T-cell (primary cell): ENCODE data around the gene TMEM38B. TPM values are rescaled to one million over a fixed set of nuclear protein-coding genes. Genes with fewer than 3 reads are reported as not detected.
"Not testable (repeated sequence)": the region's sequence is repeated elsewhere in the genome, so short reads cannot be mapped to it uniquely, and the experiment has no call there.

Experiments
- ATAC-seq, 4 experiments: fragments of 200-7000 bp in 3 of 4; fragments of 150-1000 bp in 1 of 4; cut with Tn5 transposase; replicated peaks in 1 of 4; 1 replicate in 3 of 4; 2 replicates in 1 of 4; pipeline ENCODE4 v1.10.0; 2021; ENCODE audit warnings: moderate library complexity in 3 of 4, mild to moderate bottlenecking in 2 of 4, moderate number of reproducible peaks in 1 of 4
- CTCF ChIA-PET, 2 donors: fragments of 300-600 bp; sonication (Branson Sonifier 250); formaldehyde crosslinking; loops; one replicate each; lab custom pipeline; 2022; ENCODE audit warnings: antibody characterized with exemption in 2 of 2; lab: Charles Lee
- POLR2A ChIA-PET, 2 donors: fragments of 300-600 bp; sonication (Branson Sonifier 250); formaldehyde crosslinking; loops; one replicate each; lab custom pipeline; 2022; ENCODE audit warnings: antibody characterized with exemption in 2 of 2; lab: Charles Lee
- DNase-seq, 35 experiments: peaks; one replicate each; pipeline versions ENCODE4 v3.0.0 to v3.0.0-alpha.2; 2013 to 2023
- H3K27ac ChIP-seq: one replicate; pipeline ENCODE4 v1.5.1; 2013; ENCODE audit warnings: low read length
- H3K27me3 ChIP-seq, 2 experiments: replicated peaks in 1 of 2; 1 replicate in 1 of 2; 2 replicates in 1 of 2; pipeline versions ENCODE4 v1.6.1 to v1.7.0; 2013; ENCODE audit warnings: low read length in 1 of 2, mixed read lengths in 1 of 2; ENCODE audit not compliant: control insufficient read depth in 2 of 2, insufficient read depth in 2 of 2; ENCODE audit errors: extremely low read depth in 1 of 2
- H3K36me3 ChIP-seq, 2 donors: 1 replicate in 1 of 2; 2 replicates in 1 of 2; pipeline versions ENCODE4 v1.6.1 to v1.7.0; 2013; ENCODE audit warnings: low read length in 1 of 2; ENCODE audit not compliant: control insufficient read depth in 2 of 2, insufficient read depth in 1 of 2; ENCODE audit errors: extremely low read depth in 1 of 2
- H3K4me1 ChIP-seq, 2 experiments: 1 replicate in 1 of 2; 2 replicates in 1 of 2; pipeline versions ENCODE4 v1.6.1 to v1.7.0; 2013; ENCODE audit warnings: low read length in 2 of 2, mixed read lengths in 1 of 2; ENCODE audit not compliant: insufficient read depth in 2 of 2, control insufficient read depth in 1 of 2; ENCODE audit errors: extremely low read depth in 1 of 2
- H3K4me3 ChIP-seq, 2 donors: 1 replicate in 1 of 2; 2 replicates in 1 of 2; pipeline versions ENCODE4 v1.5.1 to v1.7.0; 2013; ENCODE audit warnings: mild to moderate bottlenecking in 2 of 2, low read length in 1 of 2, moderate library complexity in 1 of 2; ENCODE audit not compliant: control insufficient read depth in 1 of 2; ENCODE audit errors: extremely low read depth in 1 of 2
- H3K9me3 ChIP-seq: 2 replicates; pipeline ENCODE4 v1.7.0; 2013
- H3K27ac Mint-ChIP-seq, 2 donors: one replicate each; pipeline ENCODE4 v1.8.0; 2020 to 2021; ENCODE audit warnings: mild to moderate bottlenecking in 2 of 2, mixed read lengths in 2 of 2
- H3K27me3 Mint-ChIP-seq, 2 donors: one replicate each; pipeline ENCODE4 v1.8.0; 2021 to 2022; ENCODE audit warnings: mixed read lengths in 2 of 2
- H3K36me3 Mint-ChIP-seq: one replicate; pipeline ENCODE4 v1.8.0; 2021; ENCODE audit warnings: mixed read lengths
- H3K4me1 Mint-ChIP-seq, 3 donors: one replicate each; pipeline ENCODE4 v1.8.0; 2020 to 2022; ENCODE audit warnings: mixed read lengths in 3 of 3, mild to moderate bottlenecking in 1 of 3
- H3K4me3 Mint-ChIP-seq, 3 donors: one replicate each; pipeline ENCODE4 v1.8.0; 2020 to 2022; ENCODE audit warnings: mild to moderate bottlenecking in 3 of 3, mixed read lengths in 3 of 3, moderate library complexity in 3 of 3
- H3K9me3 Mint-ChIP-seq, 3 donors: one replicate each; pipeline ENCODE4 v1.8.0; 2020 to 2022; ENCODE audit warnings: mixed read lengths in 3 of 3
- WGBS: methylation state at CpG from one replicate; pipeline ENCODE4 v1.1.5; 2013; ENCODE audit warnings: missing lambda C conversion rate; ENCODE audit not compliant: insufficient coverage; 5-methylcytosine and 5-hydroxymethylcytosine counted together
- total RNA-seq, 35 experiments: library from RNA in 6 of 35; stranded (reverse) in 6 of 35; fragments of 120-200 nt in 1 of 35; gene quantifications; one replicate each; pipeline versions ENCODE4 v1.2.1 to v1.2.4 and lab custom pipeline; 2013 to 2026

The TMEM38B gene
- total RNA-seq, 5 donors from 2014 or later (not counting 1 experiment from before 2014, with no cell fraction given): 11.5 to 14.9 (median 13.8) TPM

DNA sequence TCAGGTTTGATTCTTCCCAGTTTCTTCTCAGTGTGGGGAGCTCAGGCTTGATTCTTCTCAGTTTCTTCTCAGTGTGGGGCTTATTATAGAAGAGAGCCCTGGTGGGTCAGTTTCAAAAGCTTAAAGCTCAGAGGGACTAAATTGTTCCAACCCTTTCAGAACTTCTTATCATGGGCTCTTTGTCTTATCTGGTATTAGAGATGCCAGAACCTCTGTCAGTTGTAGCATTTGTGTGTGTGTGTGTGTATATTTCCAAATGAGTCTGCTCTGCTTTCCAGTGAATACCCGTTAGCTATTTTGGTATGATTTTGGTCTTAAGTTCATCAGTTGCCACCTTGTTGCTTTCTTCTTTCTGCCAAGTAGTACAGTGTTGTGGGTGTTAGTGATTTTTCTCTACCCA is 21.8 kb downstream of the TMEM38B start:
- H3K36me3 Mint-ChIP-seq: no peaks in the 10 kb centered on the region
- no peaks in the 10 kb centered on the region for H3K27me3 Mint-ChIP-seq
- ChIA-PET POLR2A (no interaction called here), CTCF (interaction anchor here in 1 of 2 donors (0.6 kb wide), 1 partner anchor 24 kb away, joined by 3 read pairs; no protein-coding TSS in a partner anchor)
- Histone ChIP-seq H3K27me3 (no peaks in the 10 kb centered on the region), H3K4me1 (no peaks in the 10 kb centered on the region), H3K27ac (no peak overlapping the region), H3K36me3 (peaks cover 0 to 3% of the 10 kb centered on the region in 2 donors), H3K9me3 (no peaks in the 10 kb centered on the region), H3K4me3 (no peak overlapping the region)
- ATAC-seq: no peak
- WGBS: 100% methylated on average over 1 of the region's 1 CpG
- H3K4me1 Mint-ChIP-seq: no peaks in the 10 kb centered on the region
- no peak overlapping the region for H3K27ac Mint-ChIP-seq
- no peaks in the 10 kb centered on the region for H3K9me3 Mint-ChIP-seq
- DNase-seq: no peak
- H3K4me3 Mint-ChIP-seq: no peak overlapping the region

DNA sequence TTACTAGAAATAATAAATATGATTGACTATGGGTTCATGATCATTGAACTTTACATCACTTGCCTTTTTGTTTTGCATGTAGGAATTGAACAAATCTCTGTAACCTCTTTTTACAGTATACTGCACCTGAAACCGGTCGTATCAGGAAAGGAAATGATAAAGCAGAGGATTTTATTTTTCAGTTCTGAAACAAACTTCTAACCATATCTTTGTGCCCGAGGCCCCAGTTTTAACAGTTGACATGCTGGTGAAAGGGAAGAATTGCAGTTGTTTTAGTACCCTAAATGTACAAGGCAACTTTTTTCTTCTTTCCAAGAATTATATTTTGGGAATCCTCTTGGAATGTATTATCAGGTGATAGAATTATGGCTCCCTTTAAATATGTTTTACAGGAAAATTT is 27.8 kb downstream of the TMEM38B start:
- Mint-ChIP-seq H3K27me3 (no peaks in the 10 kb centered on the region), H3K9me3 (no peaks in the 10 kb centered on the region), H3K4me3 (no peak overlapping the region), H3K36me3 (peaks cover 12% of the 10 kb centered on the region), H3K27ac (no peak overlapping the region), H3K4me1 (no peaks in the 10 kb centered on the region)
- no CpG with 5 or more reads among the region's 3 CpGs for WGBS
- Histone ChIP-seq H3K27me3 (no peaks in the 10 kb centered on the region), H3K9me3 (no peaks in the 10 kb centered on the region), H3K27ac (no peak overlapping the region), H3K4me3 (no peak overlapping the region), H3K4me1 (no peaks in the 10 kb centered on the region), H3K36me3 (peaks cover 0 to 7% of the 10 kb centered on the region in 2 donors)
- ATAC-seq: no peak
- CTCF ChIA-PET: no interaction called here
- POLR2A ChIA-PET: no interaction called here
- no peak for DNase-seq

DNA sequence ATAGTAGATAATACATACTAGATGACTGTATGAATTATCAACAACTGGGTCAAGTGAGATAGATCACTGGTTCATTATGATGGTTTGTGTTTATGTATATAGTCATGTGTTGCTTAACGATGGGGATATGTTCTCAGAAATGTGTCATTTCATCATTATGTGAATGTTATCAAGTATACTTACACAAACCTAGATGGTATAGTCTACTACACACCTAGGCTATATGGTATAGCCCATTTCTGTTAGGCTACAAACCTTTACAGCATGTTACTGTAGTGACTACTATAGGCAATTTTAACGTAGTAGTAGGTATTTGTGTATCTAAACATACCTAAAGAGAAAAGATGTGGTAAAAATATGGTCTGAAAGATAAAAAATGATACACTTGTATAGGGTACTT is 31.0 kb downstream of the TMEM38B start:
- peaks cover 0 to 7% of the 10 kb centered on the region in 2 donors for H3K36me3 ChIP-seq
- Mint-ChIP-seq H3K36me3 (peaks cover 39% of the 10 kb centered on the region), H3K4me1 (no peaks in the 10 kb centered on the region), H3K27ac (no peak overlapping the region), H3K4me3 (no peak overlapping the region), H3K27me3 (no peaks in the 10 kb centered on the region), H3K9me3 (peaks cover 0 to 4% (median 0%) of the 10 kb centered on the region in 3 donors)
- H3K27me3 ChIP-seq: no peaks in the 10 kb centered on the region
- no peaks in the 10 kb centered on the region for H3K9me3 ChIP-seq
- CTCF ChIA-PET: no interaction called here
- no peak for ATAC-seq
- no CpG with 5 or more reads among the region's 2 CpGs for WGBS
- no peaks in the 10 kb centered on the region for H3K4me1 ChIP-seq
- H3K4me3 ChIP-seq: no peak overlapping the region
- H3K27ac ChIP-seq: no peak overlapping the region
- no peak for DNase-seq
- POLR2A ChIA-PET: interaction anchor here in 1 of 2 donors (0.8 kb wide), 1 partner anchor 978 kb away, joined by 4 read pairs; the partner anchor contains the start of gene NIPSNAP3A

DNA sequence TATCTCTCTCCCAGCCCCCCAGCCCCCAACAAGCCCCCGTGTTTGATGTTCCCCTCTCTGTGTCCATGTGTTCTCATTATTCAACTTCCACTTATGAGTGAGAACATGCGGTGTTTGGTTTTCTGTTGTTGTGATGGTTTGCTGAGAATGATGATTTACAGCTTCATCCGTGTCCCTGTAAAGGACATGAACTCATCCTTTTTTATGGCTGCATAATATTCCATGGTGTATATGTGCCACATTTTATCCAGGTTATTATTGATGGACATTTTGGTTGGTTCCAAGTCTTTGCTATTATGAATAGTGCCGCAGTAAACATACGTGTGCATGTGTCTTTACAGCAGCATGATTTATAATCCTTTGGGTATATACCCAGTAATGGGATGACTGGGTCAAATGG is 33.9 kb downstream of the TMEM38B start:
- DNase-seq, H3K36me3 ChIP-seq, H3K27ac Mint-ChIP-seq, H3K4me1 Mint-ChIP-seq, H3K4me1 ChIP-seq, H3K4me3 ChIP-seq, POLR2A ChIA-PET, H3K27me3 ChIP-seq, CTCF ChIA-PET, H3K4me3 Mint-ChIP-seq, H3K9me3 ChIP-seq, H3K27ac ChIP-seq, ATAC-seq, H3K27me3 Mint-ChIP-seq: not testable (repeated sequence)
- 83% methylated on average over 1 of the region's 5 CpGs for WGBS
- Mint-ChIP-seq H3K36me3 (peaks cover 63% of the 10 kb centered on the region), H3K9me3 (peaks cover 6 to 13% (median 12%) of the 10 kb centered on the region in 3 donors)

DNA sequence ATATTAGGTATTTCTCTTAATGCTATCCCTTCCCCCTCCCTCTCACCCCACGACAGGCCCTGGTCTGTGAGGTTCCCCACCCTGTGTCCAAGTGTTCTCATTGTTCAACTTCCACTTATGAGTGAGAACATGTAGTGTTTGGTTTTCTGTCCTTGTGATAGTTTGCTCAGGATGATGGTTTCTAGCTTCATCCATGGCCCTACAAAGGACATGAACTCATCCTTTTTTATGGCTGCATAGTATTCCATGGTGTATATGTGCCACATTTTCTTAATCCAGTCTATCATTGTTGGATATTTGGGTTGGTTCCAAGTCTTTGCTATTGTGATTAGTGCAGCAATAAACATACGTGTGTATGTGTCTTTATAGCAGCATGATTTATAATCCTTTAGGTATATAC is 37.1 kb downstream of the TMEM38B start:
- CTCF ChIA-PET, POLR2A ChIA-PET, H3K4me1 Mint-ChIP-seq, H3K4me3 ChIP-seq, H3K27ac ChIP-seq, H3K27me3 ChIP-seq, H3K4me3 Mint-ChIP-seq, H3K9me3 ChIP-seq, ATAC-seq, H3K36me3 ChIP-seq, H3K4me1 ChIP-seq, DNase-seq, H3K27ac Mint-ChIP-seq, H3K27me3 Mint-ChIP-seq: not testable (repeated sequence)
- peaks cover 26 to 44% (median 32%) of the 10 kb centered on the region in 3 donors for H3K9me3 Mint-ChIP-seq
- H3K36me3 Mint-ChIP-seq: peaks cover 84% of the 10 kb centered on the region
- no CpG with 5 or more reads among the region's 2 CpGs for WGBS

DNA sequence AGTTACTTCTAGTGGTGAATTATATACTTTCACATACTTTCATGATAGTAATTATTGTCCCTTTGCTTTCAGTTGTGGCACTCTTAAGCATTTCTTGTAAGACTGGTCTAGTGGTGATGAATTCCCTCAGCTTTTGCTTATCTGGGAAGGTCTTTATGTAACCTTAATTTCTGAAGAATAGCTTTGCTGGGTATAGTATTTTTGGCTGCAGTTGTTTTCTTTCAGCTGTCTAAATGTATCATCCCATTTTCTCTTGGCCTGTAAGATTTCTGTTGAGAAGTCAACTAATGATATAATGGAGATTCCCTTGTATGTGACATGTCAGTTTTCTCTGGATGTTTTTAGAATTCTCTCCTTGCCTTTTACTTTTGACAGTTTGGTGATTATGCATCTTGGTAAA is 41.0 kb downstream of the TMEM38B start:
- no peak overlapping the region for H3K4me3 Mint-ChIP-seq
- ATAC-seq: no peak
- Histone ChIP-seq H3K9me3 (no peaks in the 10 kb centered on the region), H3K36me3 (peaks cover 0 to 2% of the 10 kb centered on the region in 2 donors), H3K27me3 (no peaks in the 10 kb centered on the region), H3K4me3 (no peak overlapping the region), H3K4me1 (no peaks in the 10 kb centered on the region), H3K27ac (no peak overlapping the region)
- H3K9me3 Mint-ChIP-seq: peaks cover 28 to 43% (median 33%) of the 10 kb centered on the region in 3 donors
- H3K27ac Mint-ChIP-seq: no peak overlapping the region
- ChIA-PET POLR2A (no interaction called here), CTCF (interaction anchor here (0.6 to 1.5 kb wide), 3 partner anchors 18 to 144 kb away, joined by 3 read pairs; no protein-coding TSS in a partner anchor)
- no peaks in the 10 kb centered on the region for H3K4me1 Mint-ChIP-seq
- H3K27me3 Mint-ChIP-seq: no peaks in the 10 kb centered on the region
- H3K36me3 Mint-ChIP-seq: peaks cover 83% of the 10 kb centered on the region
- DNase-seq: no peak

DNA sequence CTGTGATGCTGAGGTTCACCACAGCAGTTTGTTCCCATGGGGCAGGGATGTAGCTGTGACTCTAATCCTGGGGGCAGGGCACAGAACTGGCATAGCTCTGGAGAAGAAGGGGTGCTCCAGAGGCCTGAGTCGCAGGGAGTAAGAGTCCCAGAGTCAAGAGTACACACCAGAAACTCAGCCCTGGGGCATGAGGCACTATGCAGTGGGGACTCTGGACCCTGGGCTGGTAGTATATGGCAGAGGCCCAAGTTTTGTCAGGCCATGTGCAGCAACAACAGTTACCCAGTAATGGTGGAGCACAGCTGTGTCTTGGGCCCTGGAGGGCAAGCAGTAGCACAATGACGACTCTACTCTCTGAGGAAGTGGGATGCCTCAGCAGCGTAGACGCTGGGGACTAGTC is 42.9 kb downstream of the TMEM38B start:
- no peaks in the 10 kb centered on the region for H3K27me3 Mint-ChIP-seq
- Histone ChIP-seq H3K36me3 (peaks cover 0 to 2% of the 10 kb centered on the region in 2 donors), H3K27ac (no peak overlapping the region), H3K4me1 (no peaks in the 10 kb centered on the region), H3K9me3 (no peaks in the 10 kb centered on the region), H3K4me3 (no peak overlapping the region), H3K27me3 (no peaks in the 10 kb centered on the region)
- ATAC-seq (no peak), DNase-seq (no peak)
- POLR2A ChIA-PET: no interaction called here
- no peaks in the 10 kb centered on the region for H3K4me1 Mint-ChIP-seq
- H3K36me3 Mint-ChIP-seq: peaks cover 85% of the 10 kb centered on the region
- H3K27ac Mint-ChIP-seq: no peak overlapping the region
- WGBS: 98% methylated on average over 4 of the region's 4 CpGs
- H3K4me3 Mint-ChIP-seq: no peak overlapping the region
- peaks cover 23 to 43% (median 33%) of the 10 kb centered on the region in 3 donors for H3K9me3 Mint-ChIP-seq
- CTCF ChIA-PET: no interaction called here
